Dermis blood vessel endothelial cell (primary cell): Measurements from ENCODE around the gene SPACDR. TPM values are rescaled to one million over a fixed set of nuclear protein-coding genes. Genes with fewer than 3 reads are reported as not detected.

Experiments
- DNase-seq: peaks from one replicate; pipeline ENCODE4 v3.0.0; 2010
- total RNA-seq: library from RNA; depleted of rRNA; stranded (reverse); fragments of >200 nt; gene quantifications from 2 replicates; pipeline ENCODE4 v1.2.3, GENCODE V29; 2014

The SPACDR gene
- total RNA-seq, 1 donor from 2014 or later, result 0.34 TPM

GRCh38 chr7:100484673-100485045, 20.6 kb upstream of the SPACDR start:
- DNase-seq, result no peak

- peak; percentile 64 for DNase-seq
Measured at GRCh38 chr7:100483722-100484672, 19.9 kb upstream of the SPACDR start, which contains the start of gene NYAP1. Gene NYAP1 (plus strand): TSS chr7:100483927. CDS start chr7:100485312, 1,385 bp downstream.

- DNase-seq, result peak; percentile 69
Measured at GRCh38 chr7:100483090-100483721, 19.1 kb upstream of the SPACDR start.

GRCh38 chr7:100482728-100483089, 18.6 kb upstream of the SPACDR start:
- DNase-seq, result no peak

- no peak for DNase-seq
Measured at GRCh38 chr7:100481466-100481865, 17.4 kb upstream of the SPACDR start.

- peak; percentile 78 for DNase-seq
Measured at GRCh38 chr7:100478958-100479660, 15.0 kb upstream of the SPACDR start, which contains the start of gene TSC22D4. Gene TSC22D4 (minus strand): TSS chr7:100479214. CDS start chr7:100478038, 1,176 bp downstream.

GRCh38 chr7:100477871-100478267, 13.8 kb upstream of the SPACDR start:
- DNase-seq, result no peak

GRCh38 chr7:100476903-100477870, 13.1 kb upstream of the SPACDR start:
- peak; percentile 53 for DNase-seq

- DNase-seq, result no peak
Measured at GRCh38 chr7:100476101-100476780, 12.2 kb upstream of the SPACDR start.

- no peak for DNase-seq
Measured at GRCh38 chr7:100475549-100475948, 11.5 kb upstream of the SPACDR start.

GRCh38 chr7:100472854-100473499, 8.9 kb upstream of the SPACDR start:
- peak; percentile 46 for DNase-seq

GRCh38 chr7:100472121-100472851, 8.2 kb upstream of the SPACDR start:
- DNase-seq, result no peak

GRCh38 chr7:100471021-100471420, 7.0 kb upstream of the SPACDR start:
- DNase-seq, result no peak

GRCh38 chr7:100469227-100470044, 5.4 kb upstream of the SPACDR start:
- peak; percentile 89 for DNase-seq

- DNase-seq, result no peak
Measured at GRCh38 chr7:100467638-100468373, 3.7 kb upstream of the SPACDR start.

GRCh38 chr7:100466653-100467605, 2.9 kb upstream of the SPACDR start:
- DNase-seq, result no peak

- DNase-seq, result peak; percentile 85
Measured at GRCh38 chr7:100465702-100466311, 1.7 kb upstream of the SPACDR start.
